NCI-H2029 treated with DMSO at 0.1 percent for 48 hours (cell line): ENCODE data around the gene MIPEP.
A peak's percentile ranks its signal among the peaks of the same experiment; 100 is the strongest.
"Not testable (repeated sequence)": the region's sequence is repeated elsewhere in the genome, so short reads cannot be mapped to it uniquely, and the experiment has no call there.

Source experiments
- DNase-seq: peaks from one replicate; lab custom pipeline; 2025; lab: John Stamatoyannopoulos, UW

Gene MIPEP

GRCh38 chr13:23888658-23889614 is at the start of gene MIPEP:
Gene MIPEP (minus strand): TSS chr13:23889400. CDS start chr13:23889320, 80 bp downstream.
- DNase-seq, result peak; percentile 46

GRCh38 chr13:23934520-23934919 is 45.3 kb upstream of the MIPEP start:
- no peak for DNase-seq

- no peak for DNase-seq
These were observed 39.8 kb upstream of the MIPEP start for GRCh38 chr13:23928985-23929384.

DNA sequence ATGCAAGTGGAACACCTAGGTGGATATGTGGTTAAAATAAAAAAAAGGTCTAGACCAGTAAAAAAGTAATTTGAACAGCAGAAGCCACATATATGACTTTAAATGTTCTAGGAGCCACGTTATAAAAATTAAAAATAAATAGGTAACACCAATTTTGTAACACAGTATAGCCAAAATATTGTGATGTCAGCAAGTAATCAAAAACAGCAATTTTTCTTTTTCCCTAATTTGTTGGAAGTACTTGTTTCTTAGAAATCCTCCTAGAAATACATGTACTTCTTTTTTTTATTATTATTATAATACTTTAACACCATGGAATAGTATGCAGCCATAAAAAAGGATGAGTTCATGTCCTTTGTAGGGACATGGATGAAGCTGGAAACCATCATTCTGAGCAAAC is 33.8 kb upstream of the MIPEP start:
- DNase-seq, result no peak

DNA sequence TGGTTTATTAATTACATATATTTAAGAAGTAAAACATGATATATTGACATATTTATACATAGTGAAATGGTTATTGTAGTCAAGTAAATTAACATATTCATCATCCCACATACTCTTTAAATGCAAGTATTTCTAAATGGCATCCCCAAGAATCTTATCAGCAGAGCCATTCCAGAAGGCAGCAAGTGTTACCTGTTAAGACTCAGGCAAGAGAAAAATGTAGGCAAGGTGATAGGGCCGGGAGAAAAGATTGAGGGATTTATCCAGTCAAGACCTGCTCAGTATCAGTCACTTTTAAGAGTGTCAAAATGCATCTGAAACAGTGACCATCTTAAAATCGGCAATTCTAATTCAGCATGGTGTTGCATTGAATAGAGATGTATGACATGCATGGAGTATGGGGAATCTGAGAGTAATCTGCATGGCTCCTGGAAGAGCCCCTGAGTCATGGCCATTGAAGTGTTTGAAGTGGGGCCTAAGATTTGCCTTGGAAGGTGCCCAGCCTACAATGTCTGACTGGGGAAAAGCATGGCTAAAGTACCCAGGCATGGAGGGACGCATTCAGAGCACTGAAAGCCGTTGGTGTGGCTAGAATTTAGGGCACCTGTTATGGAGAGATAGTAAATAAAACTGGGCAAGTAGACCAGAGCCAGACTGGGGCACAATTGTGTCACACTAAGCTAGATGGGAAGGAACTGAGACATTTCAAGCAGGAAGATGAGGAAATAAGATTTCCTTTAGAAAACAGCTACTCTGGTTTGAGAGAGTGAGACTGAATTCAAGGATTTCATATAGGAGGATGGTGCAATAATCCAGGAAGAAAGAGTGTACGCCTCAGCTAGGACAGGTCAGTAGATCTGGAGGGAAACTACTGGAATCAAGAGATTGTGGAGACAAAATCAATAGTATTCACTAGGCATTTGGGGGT is 33.1 kb upstream of the MIPEP start:
- no peak for DNase-seq

DNA sequence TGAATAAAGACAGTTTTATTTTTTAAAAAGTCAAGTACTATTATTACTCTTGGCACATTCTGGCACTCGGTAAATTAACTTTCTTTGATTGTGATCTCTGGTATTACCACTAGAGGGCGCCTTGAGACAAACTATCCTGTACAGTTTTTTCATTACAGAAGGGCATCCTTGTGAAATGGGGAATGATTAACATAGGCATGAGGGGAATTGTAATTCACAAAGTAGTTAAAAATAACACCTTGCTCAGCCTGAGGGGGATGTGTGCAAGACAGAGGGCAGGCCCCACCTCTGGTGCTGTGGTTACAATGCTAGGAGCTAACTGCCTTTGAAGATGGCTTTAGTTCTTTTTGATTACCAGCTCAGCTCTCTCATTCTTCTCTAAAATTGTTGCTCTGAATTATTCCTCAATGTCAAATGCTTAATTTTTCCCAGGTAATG is 32.3 kb upstream of the MIPEP start:
- peak; percentile 16 for DNase-seq

DNA sequence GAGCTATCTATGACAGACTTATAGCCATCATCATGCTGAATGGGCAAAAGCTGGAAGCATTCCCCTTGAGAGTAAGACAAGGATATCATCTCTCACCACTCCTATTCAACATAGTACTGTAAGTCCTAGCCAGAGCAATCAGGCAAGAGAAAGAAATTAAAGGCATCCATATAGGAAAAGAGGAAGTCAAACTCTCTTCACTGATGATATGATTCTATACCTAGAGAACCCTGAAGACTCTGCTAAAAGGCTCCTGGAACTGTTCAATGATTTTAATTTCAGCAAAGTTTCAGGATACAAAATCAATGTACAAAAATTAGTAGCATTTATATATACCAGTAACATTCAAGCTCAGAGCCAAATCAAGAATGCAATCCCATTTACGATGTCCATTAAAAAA is 29.8 kb upstream of the MIPEP start:
- DNase-seq, result no peak

DNA sequence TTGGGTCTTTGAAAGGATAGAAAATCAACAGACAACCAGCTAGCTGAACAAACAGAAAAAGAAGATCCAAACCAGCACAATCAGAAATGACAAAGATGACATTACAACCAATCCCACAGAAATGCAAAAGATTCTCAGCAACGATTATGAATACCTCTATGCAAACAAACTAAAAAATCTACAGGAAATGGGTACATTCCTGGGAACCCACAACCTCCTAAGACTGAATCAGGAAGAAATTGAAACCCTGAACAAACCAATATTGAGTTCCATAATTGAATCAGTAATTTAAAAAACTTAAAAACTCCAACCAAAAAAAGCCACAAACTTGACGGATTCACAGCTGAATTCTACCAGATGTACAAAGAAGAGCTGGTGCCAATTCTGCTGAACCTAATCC is 29.0 kb upstream of the MIPEP start:
- DNase-seq, result no peak

DNA sequence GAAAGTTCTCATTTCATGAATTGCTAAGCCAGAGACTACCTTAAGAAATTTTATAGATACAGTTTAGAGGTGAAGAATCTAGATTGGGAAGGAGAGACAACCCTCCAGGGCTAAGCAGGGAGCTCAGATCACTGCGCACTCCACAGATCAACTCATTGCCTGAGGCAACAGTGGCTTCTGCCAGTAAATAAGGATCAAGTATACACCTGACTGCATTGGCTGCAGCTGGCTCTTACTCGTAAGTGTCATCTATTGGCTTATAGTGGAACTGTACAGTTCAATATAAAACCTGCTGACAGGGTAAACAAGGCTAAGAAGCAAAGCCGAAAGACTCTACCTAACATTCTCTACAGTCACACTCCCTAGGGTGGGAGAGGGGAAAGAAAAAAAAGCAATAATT is 26.1 kb upstream of the MIPEP start:
- peak; percentile 3 for DNase-seq

GRCh38 chr13:23912469-23912868 is 23.3 kb upstream of the MIPEP start:
- no peak for DNase-seq

DNA sequence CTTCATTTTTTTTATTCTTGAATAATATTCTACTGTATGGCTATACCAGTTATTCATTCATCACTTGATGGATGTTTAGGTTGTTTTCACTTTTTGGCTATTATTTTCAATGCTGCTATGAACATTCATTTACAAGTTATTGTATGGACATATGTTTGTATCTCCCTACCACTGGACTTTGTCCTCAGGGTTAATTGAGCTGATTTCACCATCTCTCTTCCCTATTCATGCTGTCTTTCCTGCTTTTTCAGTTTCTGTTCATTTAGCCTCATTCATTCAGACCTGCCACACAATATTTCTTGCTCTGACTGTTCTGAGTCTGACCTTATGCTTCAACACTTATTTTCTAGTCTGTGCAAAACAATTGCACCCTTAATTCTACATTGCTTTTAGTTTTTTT is 20.4 kb upstream of the MIPEP start:
- DNase-seq, result no peak

DNA sequence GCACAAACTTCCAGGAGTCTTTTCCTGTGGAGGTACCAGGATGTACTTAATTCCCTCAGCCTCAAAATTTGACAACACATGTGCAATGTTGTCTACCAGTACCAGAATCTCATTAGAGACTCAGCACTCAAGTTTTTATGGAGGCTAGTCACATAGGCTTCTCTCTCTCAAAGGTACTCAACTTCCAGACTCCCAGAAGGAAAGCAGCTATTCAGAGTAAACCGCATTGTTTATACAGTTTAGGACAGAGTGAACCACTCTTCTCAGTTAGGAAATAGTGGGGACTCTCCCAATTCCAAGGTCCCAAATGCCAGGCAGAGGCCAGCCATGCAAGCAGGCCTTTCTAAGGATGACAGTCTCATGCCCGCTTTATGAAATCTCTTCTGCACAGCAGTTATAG is 16.6 kb upstream of the MIPEP start:
- DNase-seq, result no peak

GRCh38 chr13:23903906-23904280 is 14.7 kb upstream of the MIPEP start:
- DNase-seq, result no peak

DNA sequence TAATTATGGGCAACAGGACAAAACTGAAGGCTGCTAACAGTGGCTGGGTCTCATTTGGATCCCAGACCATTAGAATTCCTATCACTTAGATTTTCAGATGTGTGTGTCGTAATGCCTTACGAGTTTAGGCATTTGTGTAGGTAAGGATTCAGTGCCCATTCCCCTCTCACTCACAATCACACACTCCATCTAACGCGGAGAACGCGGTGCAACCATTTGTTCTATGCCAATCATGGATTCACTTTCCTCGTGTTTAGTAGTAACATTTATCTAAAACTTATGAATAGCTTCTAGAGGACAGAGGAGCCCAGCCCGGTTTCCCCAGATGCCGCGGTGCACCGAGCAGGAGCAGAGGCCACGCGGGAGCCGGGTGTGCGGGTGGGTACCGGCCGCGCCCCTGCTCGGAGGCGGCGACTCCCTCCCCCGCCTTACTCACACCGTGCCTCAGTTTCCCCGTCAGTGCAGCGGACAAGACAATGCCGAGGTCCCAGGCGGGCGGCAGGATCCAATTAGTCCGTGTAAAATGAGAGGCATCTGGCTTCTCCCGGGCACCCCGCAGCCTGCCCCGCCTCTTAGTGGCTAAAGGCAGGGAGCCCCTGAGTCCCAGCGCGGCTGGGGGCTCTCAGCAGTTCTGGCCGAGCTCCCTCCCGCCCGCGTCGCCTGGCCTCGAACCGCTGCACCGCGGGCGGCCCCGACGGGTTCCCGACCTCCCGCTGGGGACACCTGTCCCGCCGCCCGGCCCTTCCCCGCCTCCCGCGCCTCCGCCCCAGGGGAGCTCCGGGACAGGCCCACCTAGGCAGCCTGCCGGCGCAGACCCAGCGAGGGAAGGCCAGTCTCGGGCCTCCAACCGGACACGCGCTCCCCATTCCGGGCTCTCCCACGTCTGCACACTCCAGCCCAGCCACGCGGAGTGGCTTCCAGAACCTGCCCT is 14.0 kb upstream of the MIPEP start:
- DNase-seq, result no peak

DNA sequence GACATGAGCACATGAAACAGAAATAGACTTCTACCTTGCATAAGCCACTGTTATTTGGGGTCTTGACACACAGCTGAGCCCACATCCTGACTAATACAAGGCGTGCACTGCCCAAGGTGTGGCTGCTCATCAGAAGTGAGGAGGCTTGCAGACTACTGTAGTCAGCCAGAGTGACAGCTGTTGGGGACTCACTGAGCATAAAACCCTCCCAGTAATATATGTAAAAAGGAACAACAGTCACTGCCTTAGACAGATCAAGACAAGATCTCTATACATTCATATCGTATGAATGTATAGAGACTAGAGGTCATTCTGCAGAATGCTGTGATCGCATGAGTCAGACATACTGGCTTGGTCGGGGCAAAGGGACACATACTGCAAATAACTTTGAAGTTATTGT is 12.2 kb upstream of the MIPEP start:
- no peak for DNase-seq

DNA sequence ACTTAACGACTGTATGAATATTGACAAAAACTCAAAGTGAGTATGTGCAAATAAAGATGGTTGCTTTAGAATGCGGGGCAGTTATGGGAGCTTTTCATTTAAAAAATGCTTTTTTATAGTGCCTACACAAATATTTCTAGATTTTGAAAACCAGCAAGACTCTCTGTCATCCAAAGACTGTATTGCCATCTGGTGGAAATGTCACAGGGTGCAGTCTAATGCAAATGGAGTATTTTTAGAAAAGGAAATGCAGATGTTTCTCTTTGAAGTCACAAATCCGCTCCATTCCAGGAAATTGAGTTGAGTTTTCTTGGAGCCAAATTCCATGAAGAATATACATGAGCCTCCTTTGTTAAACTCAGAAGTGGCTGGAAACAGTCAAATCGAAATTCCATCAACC is 10.4 kb upstream of the MIPEP start:
- no peak for DNase-seq

- DNase-seq, result no peak
These were observed 8.9 kb upstream of the MIPEP start for GRCh38 chr13:23898101-23898500.

GRCh38 chr13:23897452-23897919 is 8.3 kb upstream of the MIPEP start, which contains the start of gene C1QTNF9B:
Gene C1QTNF9B (minus strand): TSS chr13:23897502.
- not testable (repeated sequence) for DNase-seq

GRCh38 chr13:23894746-23895145 is 5.5 kb upstream of the MIPEP start:
- not testable (repeated sequence) for DNase-seq

DNA sequence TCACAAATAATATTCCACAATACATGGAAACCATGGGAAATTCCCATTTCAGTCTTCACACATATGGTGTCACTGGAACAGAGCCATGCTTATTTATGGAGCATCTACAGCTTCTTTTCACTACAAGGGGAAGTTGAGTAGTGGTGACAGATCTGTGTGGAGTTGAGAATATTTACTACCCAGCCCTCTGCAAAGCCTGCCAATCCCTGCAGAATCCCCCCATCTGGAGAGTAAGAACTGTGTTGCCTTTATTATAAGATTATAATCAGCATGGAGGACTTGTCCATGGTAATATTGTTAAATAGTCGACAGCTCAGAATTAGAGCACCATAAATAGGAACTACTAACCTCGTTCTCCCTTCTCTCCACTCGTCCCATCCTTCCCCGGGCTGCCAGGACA is 4.6 kb upstream of the MIPEP start:
- DNase-seq, result not testable (repeated sequence)
